SK-N-DZ (cell line): Measurements from ENCODE around the gene GMEB2.
A peak's percentile ranks its signal among the peaks of the same experiment; 100 is the strongest.

Source experiments
- DNase-seq: peaks from one replicate; pipeline ENCODE4 v3.0.0-alpha.2; 2015; ENCODE audit warnings: low spot score

Gene GMEB2

DNA sequence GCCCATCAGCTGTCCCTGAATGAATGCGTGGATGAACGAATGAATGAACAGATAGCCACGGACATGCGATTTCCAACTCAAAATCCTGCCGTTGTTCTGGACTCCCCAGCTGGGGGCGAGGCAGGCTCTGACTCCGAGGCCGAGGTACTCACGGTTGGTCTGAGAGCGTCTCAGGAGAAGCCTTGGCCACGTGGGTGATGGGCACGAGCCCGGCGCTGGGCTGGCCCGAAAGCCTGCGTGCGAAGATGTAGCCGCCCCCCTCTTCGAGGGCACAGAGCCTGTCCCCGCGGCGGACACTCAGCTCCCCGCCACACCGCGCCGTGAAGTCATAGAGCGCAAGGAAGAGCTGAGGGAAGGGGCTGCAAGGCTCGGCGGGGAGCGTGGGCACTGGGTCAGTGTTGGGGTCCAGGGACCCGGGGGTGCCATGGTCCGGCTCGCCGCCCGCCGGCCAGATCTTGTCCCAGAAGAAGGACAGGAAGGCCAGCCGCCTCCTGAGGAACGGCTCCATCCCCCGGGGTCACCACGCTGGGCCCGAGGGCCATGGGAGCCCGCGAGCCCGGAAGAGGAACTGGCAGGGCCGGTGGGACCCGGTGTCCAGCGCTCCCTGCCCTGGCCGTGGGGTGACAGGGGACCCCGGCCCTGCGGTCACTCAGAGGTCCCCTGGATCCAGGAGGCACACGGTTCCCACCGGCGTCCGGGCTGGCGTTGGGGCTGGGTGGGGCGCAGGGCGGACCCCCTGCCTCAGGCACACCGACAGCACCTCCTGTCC is 79.8 kb downstream of the GMEB2 start:
- no peak for DNase-seq

DNA sequence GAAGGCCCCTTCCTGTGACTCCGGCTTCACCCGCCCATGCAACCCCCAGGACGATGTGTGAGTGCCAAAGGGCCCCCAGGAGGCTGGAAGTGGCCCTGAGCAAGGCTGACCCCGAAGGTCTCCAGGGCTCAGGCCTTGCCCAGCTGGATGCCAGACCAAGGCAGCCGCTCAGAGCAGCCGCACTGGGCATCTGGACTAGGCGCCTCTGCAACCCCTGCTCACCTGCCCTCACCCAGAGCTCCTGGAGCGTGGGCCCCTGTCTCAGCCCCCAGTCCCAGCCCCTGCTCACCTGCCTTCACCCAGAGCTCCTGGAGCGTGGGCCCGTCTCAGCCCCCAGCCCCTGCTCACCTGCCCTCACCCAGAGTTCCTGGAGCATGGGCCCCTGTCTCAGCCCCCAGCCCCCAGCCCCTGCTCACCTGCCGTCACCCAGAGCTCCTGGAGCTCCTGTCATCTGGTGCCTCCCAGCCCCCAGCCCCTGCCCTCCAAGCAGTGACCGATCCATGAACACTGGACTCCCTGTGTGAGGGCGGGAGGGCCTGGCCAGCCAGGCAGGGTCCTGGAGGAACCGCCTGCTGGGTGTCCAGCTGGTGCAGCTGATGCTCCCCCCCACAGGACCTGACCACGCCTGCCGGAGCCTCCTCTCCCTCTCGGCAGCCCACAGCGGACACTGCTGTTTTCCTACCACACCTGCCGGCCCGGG is 80.5 kb downstream of the GMEB2 start:
- DNase-seq, result no peak

DNA sequence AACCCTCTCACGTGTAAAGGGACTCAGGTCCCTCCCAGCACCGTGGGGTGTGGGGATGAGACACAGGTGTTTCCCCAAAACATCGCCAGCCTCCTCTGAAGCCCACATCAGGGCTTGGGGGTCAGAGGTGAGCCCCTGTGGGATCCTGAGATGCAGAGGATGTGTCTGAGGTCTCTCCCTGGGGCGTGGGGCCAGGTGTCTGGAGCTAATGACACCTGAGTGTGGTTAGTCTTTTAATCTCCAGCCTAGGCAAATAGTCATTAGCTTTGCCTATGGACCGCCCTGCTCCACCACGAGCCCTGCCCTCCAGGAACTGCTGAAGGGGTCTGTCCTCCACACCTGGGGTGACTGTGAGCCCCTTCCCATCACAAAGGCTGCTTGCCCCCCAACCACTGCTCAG is 81.1 kb downstream of the GMEB2 start:
- DNase-seq, result no peak

DNA sequence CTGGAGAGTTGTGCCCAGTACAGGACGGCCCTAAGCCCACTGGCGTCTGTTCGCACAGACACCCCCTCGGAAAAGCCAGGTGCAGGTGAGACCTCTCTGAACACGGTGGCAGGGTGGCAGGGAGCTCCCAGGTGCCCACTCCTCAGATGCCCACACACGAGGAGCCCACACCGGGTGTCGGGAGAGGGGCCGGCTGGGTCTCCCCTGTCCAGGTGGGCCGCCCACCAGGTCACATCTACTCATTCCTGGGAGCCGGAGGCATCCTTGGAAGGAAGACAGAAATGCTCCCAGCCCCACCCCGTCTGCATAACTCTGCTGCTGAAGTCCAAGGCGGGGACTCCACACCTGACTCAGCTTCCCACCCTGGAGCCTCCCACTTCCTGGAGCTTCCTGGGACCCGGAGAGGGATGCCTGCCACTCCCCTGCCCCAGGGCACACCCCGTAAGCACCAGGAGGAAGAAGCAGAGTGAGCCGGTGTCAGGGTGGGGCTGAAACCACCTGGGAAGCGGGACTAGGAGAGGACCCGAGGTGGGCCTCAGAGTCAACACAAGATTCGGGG is 81.9 kb downstream of the GMEB2 start:
- DNase-seq, result no peak

DNA sequence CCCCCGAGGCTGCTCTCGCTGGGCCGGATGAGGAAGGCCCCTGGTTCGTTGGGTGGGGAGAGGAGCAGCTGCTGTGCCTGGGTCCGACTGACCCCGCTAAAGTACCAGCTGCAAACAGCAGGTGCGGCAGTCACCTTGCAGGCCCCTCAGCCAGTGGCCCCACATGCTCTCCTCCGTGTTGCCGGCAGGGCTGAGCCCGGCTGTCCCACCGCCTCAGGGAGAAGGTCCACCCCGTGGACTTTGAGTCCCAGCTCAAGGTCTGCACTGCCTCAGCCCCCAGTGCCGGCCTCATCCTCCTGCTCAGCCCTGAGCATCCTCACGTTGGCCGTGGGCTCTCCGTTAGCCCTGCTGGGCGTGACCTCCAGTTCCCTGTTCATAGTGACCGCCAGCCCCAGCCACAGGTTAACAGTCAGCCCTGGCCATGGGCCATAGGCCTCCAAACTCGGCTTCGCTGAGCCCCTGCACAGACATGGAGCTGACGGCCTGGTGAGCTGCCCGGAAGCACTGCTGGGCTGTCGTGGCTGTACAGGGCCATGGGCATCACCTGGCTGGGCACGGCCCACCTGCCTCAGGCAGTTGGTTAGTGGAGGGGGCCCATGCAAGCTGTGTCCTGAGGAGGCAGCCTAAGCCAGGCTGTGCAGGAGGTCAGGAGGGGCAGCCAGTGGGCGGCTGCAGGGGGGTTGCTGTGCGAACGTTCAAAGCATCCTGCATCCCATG is 82.5 kb downstream of the GMEB2 start:
- no peak for DNase-seq

DNA sequence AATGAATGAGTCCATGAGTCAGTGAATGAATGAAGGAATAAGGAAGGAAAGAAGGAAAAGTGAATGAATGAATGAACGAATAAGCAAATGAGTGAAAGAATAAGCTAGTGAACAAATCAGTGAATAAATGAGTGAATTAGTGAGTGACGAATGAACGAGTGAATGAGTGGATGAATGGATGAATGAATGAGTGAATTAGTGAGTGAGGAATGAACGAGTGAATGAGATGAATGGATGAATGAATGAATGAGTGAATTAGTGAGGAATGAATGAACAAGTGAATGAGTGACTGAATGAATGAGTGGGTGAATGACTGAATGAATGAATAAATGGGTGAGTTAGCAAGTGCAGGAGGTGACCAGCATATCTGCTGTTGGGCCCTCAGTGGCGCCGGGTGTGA is 83.2 kb downstream of the GMEB2 start:
- DNase-seq, result no peak

DNA sequence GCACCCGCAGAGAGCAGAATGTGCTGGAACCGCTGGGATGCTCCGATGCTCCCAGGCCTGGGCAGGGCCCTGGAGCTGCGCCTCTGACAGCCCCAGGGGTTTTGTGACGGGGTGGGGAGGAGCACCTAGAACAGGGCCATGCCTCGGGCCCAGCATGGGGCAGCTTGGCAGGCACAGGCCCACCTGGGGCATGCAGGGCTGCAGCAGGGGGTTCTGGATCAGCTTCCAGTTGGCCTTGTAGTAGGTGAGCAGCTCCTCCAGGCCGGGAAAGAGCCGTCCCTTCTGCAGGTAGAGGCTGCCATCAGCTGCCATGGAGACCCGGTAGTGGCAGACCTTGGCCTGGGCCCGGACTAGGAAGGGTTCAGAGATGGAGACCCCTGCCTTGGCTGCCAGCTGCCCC is 83.8 kb downstream of the GMEB2 start:
- no peak for DNase-seq

DNA sequence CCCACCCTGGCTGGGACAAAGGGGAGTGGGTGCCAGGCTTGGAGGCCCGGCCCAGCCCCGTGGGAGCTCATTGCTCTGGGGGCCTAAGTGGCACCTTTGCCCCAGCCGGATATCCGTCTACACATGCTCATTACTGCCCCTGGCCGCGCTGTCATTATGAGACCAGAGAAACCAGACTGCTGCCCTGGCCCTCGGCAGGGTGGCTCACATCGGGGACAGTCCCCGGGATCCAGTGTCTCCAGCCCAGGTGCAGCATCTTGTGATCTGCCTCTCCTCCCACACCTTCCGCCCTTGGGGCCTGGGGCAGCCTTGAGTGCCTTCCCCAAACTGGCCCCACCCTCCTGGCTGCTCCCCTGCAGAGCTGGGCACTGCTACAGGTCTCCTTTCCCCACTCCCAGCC is 84.2 kb downstream of the GMEB2 start:
- DNase-seq, result no peak

DNA sequence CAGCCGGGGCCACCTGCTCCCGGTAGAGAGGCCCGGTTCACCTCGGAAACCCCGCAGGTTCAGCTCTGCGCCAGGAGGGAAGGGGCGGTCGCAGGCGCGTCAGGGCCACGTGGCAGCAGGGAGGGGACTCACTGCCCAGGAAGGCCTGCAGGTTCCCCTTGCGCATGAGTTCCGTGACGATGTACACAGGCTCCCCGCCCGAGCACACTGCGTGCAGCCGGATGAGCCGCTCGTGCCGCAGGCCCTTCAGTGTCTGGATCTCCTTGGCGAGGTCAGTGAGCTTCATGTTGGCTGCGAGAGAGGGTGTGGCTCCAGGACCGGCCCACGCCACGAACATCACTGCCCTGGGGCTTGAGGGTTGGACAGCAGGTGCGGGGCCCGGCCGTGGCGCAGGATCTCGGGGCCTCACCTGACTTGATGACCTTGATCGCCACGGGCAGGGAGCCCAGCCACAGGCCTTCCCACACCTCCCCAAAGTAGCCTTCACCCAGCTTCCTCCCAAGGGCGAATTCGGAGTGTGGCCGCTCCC is 84.8 kb downstream of the GMEB2 start:
- DNase-seq, result no peak

DNA sequence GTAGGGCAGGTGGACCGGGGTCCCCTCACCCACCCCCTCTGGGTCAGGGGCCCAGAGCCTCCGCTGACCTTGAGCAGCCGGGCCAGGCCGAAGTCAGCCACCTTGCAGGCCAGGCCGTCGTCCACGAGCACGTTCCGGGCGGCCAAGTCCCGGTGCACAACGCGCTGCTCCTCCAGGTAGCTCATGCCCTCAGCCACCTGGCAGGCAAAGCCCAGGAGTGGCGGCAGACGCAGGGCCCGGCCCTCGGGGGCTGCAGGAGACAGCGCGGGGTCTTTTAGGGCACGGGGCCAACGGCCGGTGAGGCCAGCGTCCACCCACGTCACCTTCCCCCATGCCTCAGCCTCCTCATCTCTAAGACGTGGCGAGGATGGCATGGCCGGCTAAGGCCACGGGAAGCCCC is 85.5 kb downstream of the GMEB2 start:
- DNase-seq, result no peak

DNA sequence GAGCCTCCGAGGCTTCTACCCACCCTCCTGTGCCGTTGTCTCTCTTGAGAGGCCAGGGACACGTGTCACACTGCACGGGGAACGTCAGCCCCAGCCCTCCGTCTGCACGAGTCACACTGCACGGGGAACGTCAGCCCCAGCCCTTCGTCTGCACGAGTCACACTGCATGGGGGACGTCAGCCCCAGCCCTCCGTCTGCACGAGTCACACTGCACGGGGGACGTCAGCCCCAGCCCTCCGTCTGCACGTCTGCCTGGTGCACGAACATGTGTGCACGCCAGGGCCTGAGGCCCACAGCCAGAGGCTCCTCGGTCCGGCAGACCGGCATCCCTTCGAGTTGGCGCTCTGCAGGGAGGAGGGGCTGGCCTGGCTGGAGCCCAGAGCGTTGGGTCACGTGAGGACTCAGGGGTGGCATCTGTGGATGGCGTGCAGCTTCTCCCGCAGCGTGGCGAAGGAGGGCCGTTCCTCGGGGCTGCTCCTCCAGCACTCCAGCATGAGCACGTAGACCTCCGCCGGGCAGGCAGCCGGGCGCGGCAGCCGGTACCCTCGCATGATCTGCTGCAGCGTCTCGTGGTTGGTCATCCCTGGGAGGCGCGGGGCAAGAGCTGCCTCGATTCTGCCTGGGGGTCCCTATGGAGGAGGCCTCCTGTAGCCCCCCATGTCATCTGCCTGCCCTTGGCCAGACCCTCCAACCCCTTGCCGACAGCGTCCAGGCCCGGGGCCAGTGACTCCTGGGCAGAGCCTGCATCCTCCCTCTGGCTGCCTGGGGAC is 86.3 kb downstream of the GMEB2 start:
- DNase-seq, result peak; percentile 72

DNA sequence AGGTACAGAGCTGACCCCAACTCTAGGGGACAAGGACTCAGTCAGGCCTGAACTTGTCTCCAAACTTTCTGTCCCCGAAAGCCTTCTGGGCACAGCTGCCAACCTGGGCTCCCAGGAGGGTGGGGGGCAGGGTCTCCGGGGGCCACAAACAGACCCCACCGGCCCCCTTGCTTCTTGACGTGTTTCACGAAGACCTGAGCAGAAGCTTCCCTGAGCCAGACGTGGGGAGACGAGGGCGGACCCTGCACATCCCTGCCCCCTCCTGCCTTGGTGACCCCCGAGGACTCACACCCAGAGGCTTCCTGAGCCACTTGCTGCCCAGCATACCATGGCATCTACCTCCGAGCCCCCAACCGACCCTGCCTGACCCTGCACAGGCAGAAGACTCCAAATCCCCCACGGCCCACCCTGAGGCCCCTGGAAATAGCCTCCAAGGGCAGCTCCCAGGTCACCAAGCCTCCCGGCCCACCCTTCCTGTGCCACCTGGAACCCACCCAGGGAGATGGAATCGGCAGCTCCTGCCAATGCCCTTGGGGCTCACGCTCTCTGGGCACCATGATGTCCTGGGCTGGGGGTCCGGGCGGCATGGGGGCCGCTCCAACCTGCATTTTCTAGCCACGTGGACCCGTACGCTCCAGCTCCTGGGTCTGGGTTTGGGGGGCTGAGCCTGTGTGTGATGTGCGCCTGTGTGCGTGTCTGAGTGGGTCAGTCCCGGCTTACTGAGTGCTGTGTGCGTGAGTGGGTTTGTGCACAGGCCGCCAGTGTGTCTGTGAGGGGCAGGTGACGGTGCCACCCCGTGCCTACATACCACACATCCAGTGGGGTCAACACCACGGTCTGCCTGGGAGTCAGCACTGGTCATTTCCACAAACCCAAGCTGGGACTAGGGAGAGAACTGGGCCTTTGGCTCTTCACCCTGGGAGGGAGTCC is 87.2 kb downstream of the GMEB2 start:
- no peak for DNase-seq

DNA sequence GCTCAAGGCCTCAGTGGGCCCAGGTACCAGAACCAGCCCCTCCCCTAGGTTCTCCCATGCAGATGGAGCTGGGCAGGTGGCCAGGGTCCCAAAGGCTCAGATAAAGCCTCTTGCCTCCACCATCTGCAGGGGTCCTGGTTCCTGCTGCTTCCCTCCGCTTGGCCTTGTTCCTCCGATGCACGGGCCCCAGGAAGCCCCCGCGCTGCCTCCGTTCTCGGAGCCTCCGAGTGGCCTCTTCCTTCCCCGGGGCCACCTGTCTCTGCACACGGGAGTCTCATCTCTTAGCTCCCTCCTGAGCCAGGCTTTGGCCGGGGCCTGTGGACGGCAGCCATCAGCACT is 87.8 kb downstream of the GMEB2 start:
- no peak for DNase-seq

DNA sequence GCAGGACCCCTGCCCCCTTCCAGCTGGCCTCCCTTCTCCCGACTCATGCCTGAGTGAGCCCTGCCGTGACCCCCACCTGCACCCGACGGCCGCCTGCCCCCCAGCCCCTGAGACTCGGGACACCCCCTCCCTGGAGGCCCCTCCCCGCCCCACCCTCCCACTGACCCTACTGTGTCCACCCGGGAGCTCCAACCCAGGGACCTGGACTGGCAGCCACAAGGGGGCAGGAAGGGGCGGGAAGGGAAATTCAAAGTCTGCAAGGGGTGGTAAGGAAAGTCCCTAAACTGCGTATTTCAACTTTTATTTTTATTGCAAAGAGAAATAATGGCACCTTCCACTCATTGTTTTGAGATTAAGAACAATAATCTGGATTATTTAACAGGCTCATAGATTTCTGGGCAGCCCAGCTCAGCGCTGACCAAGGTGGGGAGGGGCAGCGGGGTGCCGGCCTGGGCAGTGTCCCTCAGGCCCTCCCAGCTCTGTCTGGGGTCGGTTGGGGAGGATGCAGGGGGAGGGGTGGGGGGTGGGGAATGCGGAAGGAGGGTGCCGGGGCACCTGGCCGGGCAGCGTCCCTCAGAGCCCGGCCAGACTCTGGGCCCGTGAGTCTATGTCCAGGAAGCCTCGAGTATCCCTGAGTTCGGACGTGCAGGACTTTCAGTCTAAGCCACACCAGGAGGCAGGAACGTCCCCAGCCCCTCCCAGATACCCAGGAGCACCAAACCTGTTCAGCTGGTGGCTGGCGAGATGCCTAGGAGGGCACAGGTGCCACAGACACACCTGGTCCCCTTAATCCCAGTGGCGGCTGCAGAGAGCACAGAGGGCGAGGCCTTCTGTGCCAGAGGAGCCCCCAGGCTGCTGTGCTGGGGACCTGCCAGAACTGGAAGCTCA is 88.5 kb downstream of the GMEB2 start:
- no peak for DNase-seq
